MV-4-11 (cell line): Measurements from ENCODE around the gene NEDD4L.
"Not testable (repeated sequence)": the region's sequence is repeated elsewhere in the genome, so short reads cannot be mapped to it uniquely, and the experiment has no call there.

Experiments
- DNase-seq: peaks from one replicate; lab custom pipeline; 2025; lab: John Stamatoyannopoulos, UW

NEDD4L gene

GRCh38 chr18:58241026-58241679 lies 197.1 kb downstream of the NEDD4L start:
- no peak for DNase-seq

- no peak for DNase-seq
These were observed 197.9 kb downstream of the NEDD4L start for GRCh38 chr18:58241877-58242276.

- DNase-seq: no peak
These were observed 198.4 kb downstream of the NEDD4L start for GRCh38 chr18:58242435-58242834.

GRCh38 chr18:58242968-58243367 lies 198.9 kb downstream of the NEDD4L start:
- no peak for DNase-seq

- DNase-seq: no peak
These were observed 199.4 kb downstream of the NEDD4L start for GRCh38 chr18:58243401-58243800.

DNA sequence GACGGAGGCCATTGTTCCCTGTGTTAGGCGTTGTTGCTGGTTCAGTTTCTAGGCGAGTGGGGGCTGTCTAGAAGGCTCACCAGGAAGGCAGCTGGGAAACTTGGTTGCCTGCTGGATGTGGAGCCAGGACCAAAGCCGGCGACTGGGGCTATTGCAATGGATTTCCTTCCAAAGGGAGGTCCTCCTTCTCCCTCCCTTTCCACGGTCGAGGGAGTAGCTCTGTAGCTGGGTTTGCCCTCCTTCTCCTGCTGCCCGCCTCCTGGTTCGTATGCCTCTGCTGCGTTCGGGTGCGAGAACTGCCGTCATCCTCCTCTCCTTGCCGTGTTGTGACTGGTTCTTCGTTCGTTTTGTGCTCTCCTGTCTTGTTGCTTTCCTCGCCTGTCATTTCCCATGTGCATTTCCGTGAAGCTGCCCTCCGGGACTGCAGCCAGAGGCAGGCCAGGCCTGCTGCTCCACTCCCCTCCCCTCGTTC lies 203.4 kb downstream of the NEDD4L start:
- no peak for DNase-seq

DNA sequence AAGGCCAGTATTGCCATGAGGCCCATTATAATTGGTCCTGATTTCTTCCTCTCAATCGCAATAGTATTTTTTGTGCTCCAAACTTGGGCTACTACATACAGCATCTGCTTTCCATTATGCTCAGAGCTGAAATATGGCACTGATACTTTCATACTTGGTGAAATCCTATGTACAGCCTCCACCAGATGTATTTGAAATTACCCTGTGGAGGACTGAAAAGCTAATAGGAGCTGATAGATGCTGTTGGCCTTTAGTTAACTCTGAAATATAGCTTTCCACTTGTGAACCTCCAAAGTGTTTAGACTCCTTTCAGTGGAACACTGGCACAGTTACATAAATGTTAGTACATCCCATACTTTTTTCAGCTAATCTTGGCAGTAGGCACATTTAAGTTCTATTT lies 205.7 kb downstream of the NEDD4L start:
- DNase-seq: no peak

DNA sequence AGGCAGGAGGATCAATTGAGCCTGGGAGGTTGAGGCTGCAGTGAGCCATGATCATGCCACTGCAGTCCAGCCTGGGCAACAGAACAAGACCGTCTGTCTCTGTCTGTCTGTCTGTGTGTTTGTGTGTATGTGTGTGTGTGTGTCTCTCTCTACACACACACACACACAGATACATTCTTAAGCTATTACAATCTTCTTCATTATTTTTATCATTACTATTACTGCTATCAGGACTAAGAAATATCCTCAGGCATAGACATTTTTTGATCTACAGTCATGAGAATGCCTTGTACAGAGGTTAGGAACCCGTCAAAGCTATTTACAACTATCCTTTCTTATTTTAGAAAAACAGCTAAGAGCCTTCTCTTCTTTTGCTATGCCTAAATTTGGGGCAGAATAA lies 207.4 kb downstream of the NEDD4L start:
- no peak for DNase-seq

DNA sequence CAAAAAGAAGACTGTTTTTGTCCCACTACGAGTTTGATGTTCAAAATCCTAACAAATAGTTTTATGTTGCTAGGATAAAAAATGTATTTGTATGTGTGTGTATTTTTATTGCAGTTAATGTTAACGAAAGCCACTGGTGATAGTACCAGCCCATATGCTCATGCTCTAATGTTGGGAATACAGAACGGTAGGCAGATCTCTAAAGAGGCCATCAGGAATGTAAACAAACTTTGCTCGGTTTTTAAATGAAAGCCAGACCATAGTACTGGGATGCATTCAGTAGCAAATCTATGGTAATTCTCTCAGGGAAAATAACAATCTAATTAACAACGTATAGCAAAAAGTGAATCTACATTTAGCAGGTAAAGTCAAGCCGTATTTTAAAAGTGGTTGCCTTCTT lies 208.1 kb downstream of the NEDD4L start:
- DNase-seq: no peak

DNA sequence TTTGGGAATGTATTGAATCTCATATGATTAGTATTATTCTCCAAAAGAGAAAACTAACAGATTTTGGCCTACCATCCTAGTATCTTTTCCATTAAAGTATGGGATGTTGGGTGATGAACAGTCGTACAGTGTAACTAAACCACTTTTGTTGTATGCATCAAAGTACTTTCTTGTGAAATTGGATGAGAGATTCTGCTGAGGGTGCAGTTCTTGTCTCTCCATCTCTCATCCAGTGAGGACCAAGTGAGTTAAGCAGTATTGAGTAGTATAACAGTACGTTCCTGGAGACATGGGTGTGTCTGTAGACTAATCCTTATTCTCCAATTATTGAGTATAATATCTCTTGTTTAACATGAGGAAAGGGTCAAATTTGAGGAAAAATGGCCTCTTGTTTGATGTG lies 209.3 kb downstream of the NEDD4L start:
- no peak for DNase-seq

DNA sequence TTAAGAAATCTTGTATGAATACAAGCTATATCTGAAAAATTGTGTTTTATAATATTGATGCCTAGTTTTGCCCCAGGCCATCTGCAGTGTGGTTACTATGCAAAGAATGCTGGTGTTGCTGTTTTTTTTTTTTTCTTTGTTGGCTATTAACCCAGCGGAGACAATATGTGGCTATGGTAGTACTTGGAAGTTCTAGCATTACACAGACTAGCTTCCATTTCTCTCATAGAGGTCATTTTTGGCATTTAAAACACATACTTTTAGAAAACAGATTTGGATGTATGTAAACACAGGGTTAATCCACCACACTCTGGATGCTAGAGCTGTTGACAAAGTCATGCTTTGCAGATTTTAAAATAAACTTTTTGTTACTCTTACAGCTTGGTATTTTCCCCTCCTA lies 209.8 kb downstream of the NEDD4L start:
- no peak for DNase-seq

DNA sequence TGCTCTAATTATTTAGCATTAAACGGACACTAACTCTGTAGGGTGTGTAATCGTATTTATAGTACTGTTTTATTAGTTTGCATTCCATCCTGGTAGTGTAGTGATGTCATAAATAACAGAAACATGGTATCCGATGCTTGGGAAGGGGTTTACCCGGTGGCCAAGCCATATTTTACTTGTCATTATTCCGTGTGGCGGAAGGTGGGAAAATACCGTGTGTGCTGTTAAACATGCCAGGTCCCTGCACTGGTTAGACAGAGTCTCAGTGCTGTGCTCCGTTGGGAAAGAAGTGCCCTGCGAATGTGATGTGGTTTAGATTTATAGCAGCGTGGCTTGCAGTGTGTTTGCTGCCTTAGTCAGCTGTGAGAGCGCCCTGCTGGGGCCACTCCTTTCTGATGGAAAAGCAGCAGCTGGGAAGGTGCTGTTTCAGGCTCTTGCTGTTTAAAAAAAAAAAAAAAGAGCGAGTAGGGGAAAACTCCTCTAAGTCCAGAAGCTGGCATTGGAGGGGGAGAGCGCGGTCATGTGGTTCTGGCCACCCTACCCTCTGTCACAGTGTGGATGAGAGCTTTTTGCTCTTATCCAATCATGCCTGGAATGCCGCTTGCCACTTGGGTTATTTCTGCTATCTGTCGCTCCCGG lies 211.0 kb downstream of the NEDD4L start:
- DNase-seq: no peak

DNA sequence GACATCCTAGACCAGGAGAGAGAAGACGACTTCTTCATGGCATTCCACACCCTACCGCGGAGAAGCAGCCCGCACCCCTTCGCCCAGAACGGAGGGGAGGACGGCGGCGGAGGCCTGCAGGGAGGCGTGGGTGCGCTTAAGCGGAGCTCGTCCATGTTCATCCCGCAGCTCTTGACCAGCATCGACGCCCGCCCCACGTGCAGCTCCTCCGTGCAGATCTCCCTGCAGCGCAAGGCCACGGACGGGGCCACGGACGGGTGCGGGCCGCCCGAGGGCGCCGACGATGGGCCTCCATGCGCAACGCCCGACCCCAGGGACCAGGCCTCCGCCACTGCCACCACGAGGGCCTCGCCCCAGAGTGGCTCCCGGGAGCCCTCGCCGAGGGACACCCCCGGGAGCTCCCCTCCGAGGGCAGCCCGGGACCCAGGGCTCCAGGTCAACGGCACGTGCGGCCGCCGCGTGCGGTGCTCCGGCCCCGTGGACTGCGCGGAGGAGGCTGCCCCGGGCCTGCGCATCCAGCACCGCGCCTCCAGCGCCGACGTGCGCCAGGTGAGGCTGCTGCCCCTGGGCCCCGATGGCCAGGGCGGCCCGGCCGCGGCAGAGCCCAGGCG lies 211.8 kb downstream of the NEDD4L start:
- no peak for DNase-seq

DNA sequence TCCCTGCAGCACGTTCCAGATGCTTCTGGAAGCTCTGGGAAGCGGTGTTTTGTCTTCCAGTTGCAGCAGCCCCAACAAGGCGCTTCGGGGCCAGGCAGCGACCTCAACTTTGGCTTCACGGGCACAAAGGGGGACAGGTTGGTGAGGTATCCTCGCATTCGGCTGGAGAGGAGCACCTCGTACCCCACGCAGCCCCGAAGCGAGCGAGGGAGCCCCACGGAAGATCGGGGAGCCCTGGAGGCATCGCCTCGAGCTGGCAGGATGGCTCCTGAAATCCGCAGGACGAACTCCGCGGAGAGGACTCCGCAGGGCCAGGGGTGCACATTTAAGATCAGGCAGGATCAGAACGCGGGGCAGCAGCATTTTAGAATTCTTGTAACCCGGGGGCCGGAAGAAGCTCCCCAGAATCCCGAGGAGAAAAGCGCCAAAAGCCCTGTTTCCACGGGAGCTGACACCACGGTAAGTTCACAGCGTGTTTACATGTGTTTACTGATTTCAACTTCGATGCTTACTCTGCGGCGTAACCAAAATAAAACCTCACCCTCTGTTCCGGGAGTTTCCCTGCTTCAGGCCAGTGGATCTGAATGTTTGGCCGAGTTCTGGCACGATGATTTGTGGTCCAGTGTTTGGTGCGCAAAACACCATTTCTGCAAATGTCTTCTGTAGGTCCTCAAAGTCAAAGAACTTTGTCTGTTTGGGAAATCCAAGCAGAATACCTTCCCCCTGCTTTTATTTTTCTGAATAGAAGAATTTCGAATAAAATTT lies 212.5 kb downstream of the NEDD4L start:
- DNase-seq: no peak

DNA sequence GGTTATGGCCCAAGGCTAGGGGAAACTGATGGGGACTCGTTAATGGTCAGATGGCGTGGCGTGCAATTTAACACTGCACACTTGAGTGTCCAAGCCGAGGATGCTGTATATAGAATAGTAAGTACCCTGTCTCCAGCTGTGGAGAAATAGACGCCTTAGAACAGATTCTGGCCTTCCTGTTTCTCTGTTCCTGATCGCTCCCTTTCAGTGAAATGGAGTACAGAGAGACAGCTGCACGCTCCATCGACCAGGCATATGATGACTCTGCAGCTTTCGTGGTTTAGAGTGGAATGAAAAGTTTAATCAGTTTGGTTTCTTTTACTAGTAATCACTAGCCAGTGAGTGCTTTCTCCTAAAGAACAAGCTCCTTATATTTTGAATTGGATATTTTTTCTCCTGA lies 213.4 kb downstream of the NEDD4L start:
- DNase-seq: no peak

- DNase-seq: no peak
These were observed 214.8 kb downstream of the NEDD4L start for GRCh38 chr18:58258692-58259342.

DNA sequence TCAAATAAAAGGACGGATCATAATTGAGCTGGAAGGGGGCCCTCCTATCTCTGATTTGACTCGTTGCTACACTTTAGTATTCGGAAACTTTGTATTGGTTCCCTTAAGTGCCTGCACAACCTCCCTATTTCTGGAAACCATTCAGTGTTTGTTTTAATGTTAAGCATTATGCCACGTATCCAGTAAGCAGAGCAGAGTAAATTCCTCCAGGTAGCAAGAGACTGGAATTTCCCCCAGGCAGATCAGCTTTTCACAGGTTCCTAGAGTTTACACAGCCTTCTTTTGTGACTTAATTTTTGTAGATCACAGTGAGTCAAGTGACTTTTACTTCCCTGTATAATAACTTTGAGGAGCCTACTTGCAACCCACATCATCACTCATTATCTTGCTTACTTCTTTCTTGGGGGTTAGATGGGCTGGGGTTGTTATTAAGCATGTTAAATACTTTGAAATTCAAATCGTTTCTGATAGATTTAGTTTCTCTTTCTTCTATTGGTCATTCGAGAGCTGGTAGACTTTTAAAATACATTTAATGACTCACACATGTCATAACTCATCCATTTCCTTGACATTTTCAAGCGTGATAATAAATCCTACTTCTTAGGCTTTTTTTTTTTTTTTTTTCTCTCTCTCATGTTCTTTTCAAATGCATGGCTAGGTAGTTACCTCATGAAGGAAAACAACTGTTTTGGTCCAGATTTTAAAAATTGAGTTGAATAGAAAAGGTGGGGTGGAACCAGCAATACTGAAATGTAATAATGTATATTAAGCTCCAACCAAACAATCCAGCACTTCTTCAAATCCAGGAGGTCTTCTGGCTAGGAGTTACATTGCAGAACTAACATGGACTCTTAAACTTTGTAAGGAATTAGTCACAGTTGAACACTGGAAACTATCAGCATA lies 219.3 kb downstream of the NEDD4L start:
- no peak for DNase-seq

GRCh38 chr18:58264075-58264474 lies 220.0 kb downstream of the NEDD4L start:
- no peak for DNase-seq

GRCh38 chr18:58264840-58265239 lies 220.8 kb downstream of the NEDD4L start:
- DNase-seq: no peak

DNA sequence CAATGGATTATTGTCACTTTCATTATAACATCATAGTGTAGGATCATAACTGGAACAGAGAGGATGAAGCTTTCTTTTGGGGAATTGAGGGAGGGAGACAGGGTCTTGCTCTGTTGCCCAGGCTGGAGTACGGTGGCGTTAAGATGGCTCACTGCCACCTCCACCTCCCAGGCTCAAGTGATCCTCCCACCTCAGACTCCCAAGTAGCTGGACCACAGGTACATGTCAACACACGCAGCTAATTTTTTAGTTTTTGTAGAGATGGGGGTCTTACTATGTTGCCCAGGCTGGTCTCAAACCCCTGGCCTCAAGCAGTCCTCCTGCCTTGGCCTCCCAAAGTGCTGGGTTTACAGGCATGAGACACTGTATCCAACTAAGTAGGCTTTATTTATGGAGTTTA lies 221.5 kb downstream of the NEDD4L start:
- not testable (repeated sequence) for DNase-seq

- no peak for DNase-seq
These were observed 222.3 kb downstream of the NEDD4L start for GRCh38 chr18:58266291-58266690.
